GDM1 (cell line): ENCODE measurements around the gene ARMC5.
A peak's percentile ranks its signal among the peaks of the same experiment; 100 is the strongest.
"Not testable (repeated sequence)": the region's sequence is repeated elsewhere in the genome, so short reads cannot be mapped to it uniquely, and the experiment has no call there.

ENCODE experiments used
- DNase-seq: peaks from one replicate; lab custom pipeline; 2025; lab: John Stamatoyannopoulos, UW

ARMC5 gene

GRCh38 chr16:31458844-31459686 lies at the start of gene ARMC5:
TSS of gene ARMC5 (plus strand) at chr16:31459501. CDS start at chr16:31459525, 24 bp downstream.
- peak; percentile 96 for DNase-seq

GRCh38 chr16:31410082-31410481 lies 49.2 kb upstream of the ARMC5 start:
- DNase-seq, result no peak

GRCh38 chr16:31411024-31411844 lies 48.1 kb upstream of the ARMC5 start:
- DNase-seq, result no peak

GRCh38 chr16:31412750-31413149 lies 46.6 kb upstream of the ARMC5 start:
- DNase-seq, result no peak

GRCh38 chr16:31413381-31413780 lies 45.9 kb upstream of the ARMC5 start:
- no peak for DNase-seq

- DNase-seq, result no peak
Observed at GRCh38 chr16:31413943-31414342, 45.4 kb upstream of the ARMC5 start.

- no peak for DNase-seq
Observed at GRCh38 chr16:31414706-31415105, 44.6 kb upstream of the ARMC5 start.

GRCh38 chr16:31416371-31416770 lies 42.9 kb upstream of the ARMC5 start:
- no peak for DNase-seq

GRCh38 chr16:31417036-31417435 lies 42.3 kb upstream of the ARMC5 start:
- not testable (repeated sequence) for DNase-seq

GRCh38 chr16:31417916-31418315 lies 41.4 kb upstream of the ARMC5 start:
- no peak for DNase-seq

GRCh38 chr16:31420037-31420436 lies 39.3 kb upstream of the ARMC5 start:
- no peak for DNase-seq

- DNase-seq, result no peak
Observed at GRCh38 chr16:31421587-31421986, 37.7 kb upstream of the ARMC5 start.

GRCh38 chr16:31423241-31423640 lies 36.1 kb upstream of the ARMC5 start:
- no peak for DNase-seq

GRCh38 chr16:31423801-31424200 lies 35.5 kb upstream of the ARMC5 start:
- DNase-seq, result no peak

GRCh38 chr16:31427441-31428278 lies 31.6 kb upstream of the ARMC5 start:
- DNase-seq, result no peak

GRCh38 chr16:31428279-31428597 lies 31.1 kb upstream of the ARMC5 start, which contains the start of gene COX6A2:
TSS of gene COX6A2 (minus strand) at chr16:31428360. CDS start at chr16:31428325, 35 bp downstream.
- DNase-seq, result no peak

- DNase-seq, result no peak
Observed at GRCh38 chr16:31428638-31429247, 30.6 kb upstream of the ARMC5 start.

- DNase-seq, result no peak
Observed at GRCh38 chr16:31429314-31429713, 30.0 kb upstream of the ARMC5 start.

GRCh38 chr16:31429796-31430195 lies 29.5 kb upstream of the ARMC5 start:
- no peak for DNase-seq

- DNase-seq, result no peak
Observed at GRCh38 chr16:31430380-31431052, 28.8 kb upstream of the ARMC5 start.
